ENCODE data around the gene RALB.

RALB gene

GRCh38 chr2:120265006-120265405, 12.4 kb downstream of the RALB start:
- DNase-seq, result no peak

GRCh38 chr2:120267348-120267747, 14.7 kb downstream of the RALB start:
- DNase-seq, result peak; percentile 42

- no peak for DNase-seq
These were observed 16.6 kb downstream of the RALB start for GRCh38 chr2:120269076-120269744.

DNA sequence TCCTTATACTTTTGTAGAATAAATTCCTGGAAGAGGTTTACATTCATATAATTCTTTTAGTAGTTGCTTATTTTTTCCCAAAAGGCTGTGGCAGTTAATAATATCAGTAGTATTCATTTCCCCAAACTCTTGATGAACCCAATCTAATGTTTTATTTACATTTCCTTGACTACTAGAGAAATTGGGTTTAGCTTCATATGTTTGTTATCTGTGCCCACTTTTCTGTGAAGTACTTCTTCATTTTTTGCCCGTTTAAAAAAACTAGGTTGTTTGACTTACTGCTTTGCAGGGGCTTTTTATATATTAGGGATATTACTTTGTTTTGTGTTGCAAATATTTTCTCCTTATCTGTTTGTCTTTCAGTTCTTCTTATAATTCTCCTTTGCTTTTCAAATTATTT, 17.2 kb downstream of the RALB start:
- DNase-seq, result no peak

DNA sequence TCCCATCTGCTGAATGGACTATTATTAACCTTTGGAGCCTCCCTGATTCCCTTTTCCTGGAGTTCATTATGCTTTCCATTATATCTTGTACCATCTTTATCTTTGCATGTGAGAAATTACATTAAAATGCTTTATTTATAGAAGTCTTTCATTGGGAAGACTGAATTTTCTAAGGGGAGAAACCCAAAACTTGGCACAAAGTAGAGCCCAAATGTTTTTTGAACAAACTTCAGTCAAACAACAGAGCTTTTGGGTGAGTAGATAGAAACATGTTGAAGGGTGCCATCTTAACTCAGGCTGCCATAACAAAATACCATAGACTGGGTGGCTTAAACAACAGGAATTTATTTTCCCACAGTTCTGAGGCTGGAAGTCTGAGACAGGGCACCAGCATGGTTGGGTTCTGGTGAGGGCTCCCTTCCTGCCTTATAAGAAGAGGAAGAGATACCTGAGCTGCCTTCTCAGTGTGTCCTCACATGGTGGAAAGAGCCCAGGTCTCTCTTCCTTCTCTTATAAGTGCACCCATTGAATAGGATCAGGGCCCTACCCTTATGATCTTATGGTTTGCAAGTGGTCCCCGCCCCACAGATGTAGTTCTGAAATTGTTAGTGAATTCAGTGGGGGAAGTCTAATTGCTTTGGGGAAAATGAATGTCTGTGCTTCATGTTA, 19.2 kb downstream of the RALB start:
- no peak for DNase-seq

GRCh38 chr2:120272763-120273481, 20.3 kb downstream of the RALB start:
- no peak for DNase-seq

GRCh38 chr2:120275617-120276400, 23.2 kb downstream of the RALB start:
- DNase-seq, result no peak

- no peak for DNase-seq
These were observed 25.0 kb downstream of the RALB start for GRCh38 chr2:120277505-120278205.

DNA sequence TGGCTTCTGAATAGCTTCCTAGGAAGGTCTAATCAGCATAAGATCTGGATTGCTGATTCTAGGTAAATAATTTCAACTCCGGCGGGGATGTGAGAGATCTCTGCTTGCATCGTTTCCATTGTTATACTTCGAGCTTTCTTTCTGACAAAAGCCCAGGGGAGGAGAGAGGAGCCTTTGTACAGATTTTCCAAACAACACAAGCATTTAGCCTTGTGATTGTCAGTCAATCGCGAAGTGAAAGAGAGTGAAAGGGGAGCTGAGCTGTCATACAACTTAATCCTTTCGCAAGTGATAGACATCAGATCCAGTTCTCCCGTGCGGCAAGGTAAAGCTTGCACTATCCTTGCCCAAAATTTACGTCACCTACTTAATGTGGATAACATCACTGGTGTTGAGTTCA, 26.2 kb downstream of the RALB start:
- no peak for DNase-seq

DNA sequence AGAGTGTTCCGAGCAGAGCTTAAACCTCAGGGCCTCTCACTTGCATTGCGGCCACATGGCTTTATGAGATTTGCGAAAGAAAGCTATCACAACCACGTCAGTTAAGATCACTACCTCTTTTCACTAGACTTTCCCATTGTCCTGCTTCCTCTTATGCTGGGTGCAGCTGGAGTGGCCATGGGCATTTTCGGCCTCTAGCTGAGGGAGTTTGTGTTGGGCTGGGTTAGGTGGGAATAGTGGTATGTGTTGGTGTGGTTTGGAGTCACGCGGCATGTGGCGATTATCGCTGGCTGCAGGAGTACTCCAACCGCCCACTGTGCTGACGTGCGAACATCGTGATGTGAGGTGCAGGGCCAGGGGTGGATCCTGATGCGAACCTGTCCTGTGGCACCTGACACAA, 27.1 kb downstream of the RALB start:
- DNase-seq, result no peak

- DNase-seq, result no peak
These were observed 31.0 kb downstream of the RALB start for GRCh38 chr2:120283649-120284048.

- no peak for DNase-seq
These were observed 32.4 kb downstream of the RALB start for GRCh38 chr2:120285056-120285455.

- no peak for DNase-seq
These were observed 34.7 kb downstream of the RALB start for GRCh38 chr2:120287183-120288015.

DNA sequence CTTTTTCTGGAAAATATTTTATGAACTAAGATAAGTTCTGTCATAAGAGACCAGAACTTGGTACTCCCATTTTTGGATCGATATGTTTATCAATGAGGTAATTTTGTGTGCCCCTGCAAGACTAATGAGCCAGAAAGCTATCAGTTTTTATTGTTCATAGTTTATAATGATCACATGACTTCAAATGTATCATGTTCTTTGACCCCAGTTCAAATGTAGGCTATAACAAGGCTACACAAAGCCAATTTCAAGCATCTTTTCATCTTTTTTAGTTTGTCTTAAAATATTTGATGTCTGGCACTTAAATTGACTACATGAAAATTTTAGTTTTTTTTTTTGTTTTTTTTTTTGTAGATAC, 35.3 kb downstream of the RALB start:
- no peak for DNase-seq

- DNase-seq, result no peak
These were observed 36.7 kb downstream of the RALB start for GRCh38 chr2:120289221-120289906.

DNA sequence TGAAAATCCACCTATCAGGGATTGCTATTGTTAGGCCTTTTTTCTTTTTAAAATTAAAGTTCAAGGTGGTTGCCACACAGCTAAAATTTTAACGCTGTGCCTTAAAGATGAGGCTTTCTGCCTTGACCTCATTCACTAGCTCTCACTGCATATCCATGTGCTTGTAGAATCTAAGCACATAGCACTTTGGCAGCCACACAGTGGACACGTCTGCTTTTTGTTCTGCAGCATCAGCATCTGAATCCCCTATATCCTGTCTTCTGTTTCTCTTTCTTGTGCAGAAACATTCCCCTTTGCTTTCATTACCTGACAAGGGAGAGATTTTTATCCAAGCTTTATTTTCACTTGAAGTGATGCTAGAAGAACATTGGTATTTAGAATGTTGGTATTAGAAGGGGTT, 38.1 kb downstream of the RALB start:
- DNase-seq, result peak; percentile 43

DNA sequence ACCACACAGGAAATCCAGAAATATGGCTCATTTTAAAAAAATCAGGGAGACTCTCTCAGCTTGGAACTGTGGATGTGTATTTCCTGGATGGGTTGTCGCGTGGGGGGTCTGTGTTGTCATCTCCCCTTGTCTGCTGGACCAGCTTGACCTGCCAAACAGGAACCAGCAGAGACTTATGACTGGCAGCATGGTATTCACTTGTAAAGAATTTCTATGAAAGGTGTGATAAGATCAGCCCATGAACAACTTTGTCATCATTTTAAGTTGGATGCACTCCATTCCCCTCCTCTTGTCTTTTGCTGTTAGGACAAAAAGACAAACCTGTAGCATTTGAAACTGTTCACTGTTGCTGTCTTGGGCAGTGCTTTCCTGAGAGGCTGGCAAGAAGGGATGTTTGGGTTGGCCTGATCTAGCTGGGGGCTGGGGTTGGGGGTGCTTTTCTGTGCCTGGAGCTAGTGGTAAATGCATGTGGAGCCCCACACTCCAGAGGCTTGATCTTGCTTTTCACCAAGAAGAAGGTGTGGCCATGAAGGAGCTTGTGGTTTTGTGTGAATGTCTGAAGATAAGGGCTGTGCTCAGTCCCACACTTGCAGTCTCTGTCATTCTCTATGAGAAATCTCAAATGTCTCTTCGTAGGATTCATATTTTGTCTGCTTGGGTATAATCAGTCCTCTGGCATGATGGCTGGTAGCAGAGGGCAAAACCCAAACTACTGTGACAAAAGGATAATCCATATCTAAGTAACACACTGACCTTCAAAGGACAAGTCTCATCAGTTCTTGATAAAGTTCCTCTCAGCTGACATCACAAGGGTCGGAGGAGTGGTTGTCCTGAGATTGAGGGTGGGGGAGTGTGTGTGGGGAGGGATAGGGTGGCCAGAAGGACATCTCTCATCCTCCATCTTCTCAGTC, 39.0 kb downstream of the RALB start:
- no peak for DNase-seq

GRCh38 chr2:120293096-120294007, 40.7 kb downstream of the RALB start:
- no peak for DNase-seq

DNA sequence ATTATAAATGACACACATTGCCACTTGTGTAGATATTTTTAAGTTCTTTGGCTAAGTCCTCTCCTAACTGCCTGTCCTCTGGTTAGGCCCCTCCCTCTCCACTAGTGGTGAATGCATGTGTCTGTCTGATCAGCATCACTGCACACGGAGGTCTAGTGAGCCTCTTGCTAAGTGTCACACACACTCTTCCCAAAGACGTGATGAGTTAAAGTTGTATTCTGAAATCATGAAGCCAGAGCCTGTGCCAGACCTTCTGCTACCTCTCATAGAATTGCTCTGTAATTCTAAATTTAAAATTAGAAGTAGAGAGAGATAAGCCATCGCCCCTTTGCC, 41.3 kb downstream of the RALB start:
- no peak for DNase-seq

Measured in femur (tissue), 1 donor.